GM21447 (cell line): ENCODE measurements around the gene TSPAN10.
"Not testable (repeated sequence)": the region's sequence is repeated elsewhere in the genome, so short reads cannot be mapped to it uniquely, and the experiment has no call there.

ENCODE experiments used
- ATAC-seq: cut with Tn5 transposase; IDR thresholded peaks from one replicate; pipeline ENCODE4 v1.9.1; 2021; ENCODE audit not compliant: unreplicated experiment

Gene TSPAN10

GRCh38 chr17:81636505-81637288, at the start of gene TSPAN10, which contains the start of gene NPLOC4:
Gene TSPAN10 (plus strand): TSS chr17:81637196. CDS start chr17:81642413, 5,217 bp downstream.
Gene NPLOC4 (minus strand): TSS chr17:81637112. CDS start chr17:81636930, 182 bp downstream.
- no peak for ATAC-seq

- no peak for ATAC-seq
Observed at GRCh38 chr17:81589612-81590011, 47.4 kb upstream of the TSPAN10 start.

- no peak for ATAC-seq
Observed at GRCh38 chr17:81590121-81590520, 46.9 kb upstream of the TSPAN10 start.

- ATAC-seq, result no peak
Observed at GRCh38 chr17:81591971-81592370, 45.0 kb upstream of the TSPAN10 start.

- no peak for ATAC-seq
Observed at GRCh38 chr17:81593105-81593871, 43.7 kb upstream of the TSPAN10 start.

- ATAC-seq, result no peak
Observed at GRCh38 chr17:81599719-81600486, 37.1 kb upstream of the TSPAN10 start.

- no peak for ATAC-seq
Observed at GRCh38 chr17:81601525-81602120, 35.4 kb upstream of the TSPAN10 start.

- no peak for ATAC-seq
Observed at GRCh38 chr17:81603846-81604610, 33.0 kb upstream of the TSPAN10 start.

- ATAC-seq, result no peak
Observed at GRCh38 chr17:81607431-81607830, 29.6 kb upstream of the TSPAN10 start.

- no peak for ATAC-seq
Observed at GRCh38 chr17:81608082-81608481, 28.9 kb upstream of the TSPAN10 start.

- no peak for ATAC-seq
Observed at GRCh38 chr17:81608605-81609004, 28.4 kb upstream of the TSPAN10 start.

GRCh38 chr17:81609541-81610311, 27.3 kb upstream of the TSPAN10 start:
- no peak for ATAC-seq

GRCh38 chr17:81612172-81612970, 24.6 kb upstream of the TSPAN10 start:
- ATAC-seq, result no peak

GRCh38 chr17:81615401-81615930, 21.5 kb upstream of the TSPAN10 start:
- no peak for ATAC-seq

GRCh38 chr17:81616877-81617276, 20.1 kb upstream of the TSPAN10 start:
- ATAC-seq, result no peak

GRCh38 chr17:81618307-81618706, 18.7 kb upstream of the TSPAN10 start:
- ATAC-seq, result not testable (repeated sequence)

- no peak for ATAC-seq
Observed at GRCh38 chr17:81621494-81622130, 15.4 kb upstream of the TSPAN10 start.

GRCh38 chr17:81630274-81630673, 6.7 kb upstream of the TSPAN10 start:
- ATAC-seq, result no peak
